Neural cell (in vitro differentiated cells): ENCODE results near the gene TMEM143. TPM values are rescaled to one million over a fixed set of nuclear protein-coding genes. Genes with fewer than 3 reads are reported as not detected.

ENCODE experiments used
- H2AFZ ChIP-seq: fragments of 200-600, 300-800 bp; sonication (generic), shearing (Covaris generic); 2 replicates; pipeline ENCODE4 v1.6.0; 2014; ENCODE audit warnings: low read depth, mild to moderate bottlenecking, antibody characterized with exemption, low read length, moderate library complexity
- H3F3A ChIP-seq: fragments of 200-600 bp; shearing (Covaris generic); 2 replicates; pipeline ENCODE4 v1.6.1; 2016; ENCODE audit warnings: mild to moderate bottlenecking, moderate library complexity, mixed read lengths, antibody characterized with exemption, low read length; ENCODE audit not compliant: insufficient read depth, poor library complexity, severe bottlenecking
- H3K27ac ChIP-seq: fragments of 200-600, 300-800 bp; sonication (generic), shearing (Covaris generic); 2 replicates; pipeline ENCODE4 v1.5.1; 2014; ENCODE audit warnings: mild to moderate bottlenecking, low read length, moderate library complexity
- H3K27me3 ChIP-seq: fragments of 300-800, 200-600 bp; sonication (generic), shearing (Covaris generic); 2 replicates; pipeline ENCODE4 v1.6.0; 2014; ENCODE audit warnings: mild to moderate bottlenecking, low read depth, low read length, moderate library complexity; ENCODE audit not compliant: insufficient read depth
- H3K36me3 ChIP-seq: fragments of 300-800, 200-600 bp; sonication (generic), shearing (Covaris generic); 2 replicates; pipeline ENCODE4 v1.5.1; 2014; ENCODE audit warnings: mild to moderate bottlenecking, antibody characterized with exemption, low read length, moderate library complexity; ENCODE audit not compliant: insufficient read depth
- H3K4me2 ChIP-seq: fragments of 300-800, 200-600 bp; sonication (generic), shearing (Covaris generic); 2 replicates; pipeline ENCODE4 v1.6.0; 2014; ENCODE audit warnings: mild to moderate bottlenecking, low read length
- H3K4me3 ChIP-seq: fragments of 300-800, 200-600 bp; sonication (generic), shearing (Covaris generic); 2 replicates; pipeline ENCODE4 v1.5.1; 2014; ENCODE audit warnings: mild to moderate bottlenecking, low read length, moderate library complexity
- H3K79me2 ChIP-seq: fragments of 200-600 bp; shearing (Covaris generic); replicated peaks from 2 replicates; pipeline ENCODE4 v1.6.0; 2014; ENCODE audit warnings: mild to moderate bottlenecking, low read length, moderate library complexity; ENCODE audit not compliant: insufficient read depth
- H3K9ac ChIP-seq: fragments of 300-800, 200-600 bp; sonication (generic), shearing (Covaris generic); 2 replicates; pipeline ENCODE4 v1.6.1; 2016; ENCODE audit warnings: mild to moderate bottlenecking, low read length, mixed read lengths
- H3K9me2 ChIP-seq: fragments of 200-600 bp; shearing (Covaris generic); 2 replicates; pipeline ENCODE4 v1.6.1; 2016; ENCODE audit warnings: mild to moderate bottlenecking, low read length, mixed read lengths; ENCODE audit not compliant: insufficient read depth
- H3K9me3 ChIP-seq: fragments of 200-600, 300-800 bp; sonication (generic), shearing (Covaris generic); 2 replicates; pipeline ENCODE4 v1.6.1; 2016; ENCODE audit warnings: mild to moderate bottlenecking, mixed run types, low read length, moderate library complexity, mixed read lengths
- H4K20me1 ChIP-seq: fragments of 200-600 bp; shearing (Covaris generic); 2 replicates; pipeline ENCODE4 v1.6.1; 2016; ENCODE audit warnings: mild to moderate bottlenecking, mixed run types; ENCODE audit not compliant: insufficient read depth
- CTCF ChIP-seq: fragments of 450-650 bp; IDR thresholded peaks from 2 replicates; pipeline ENCODE4 v1.5.1; 2014; ENCODE audit warnings: antibody characterized with exemption, mild to moderate bottlenecking, moderate library complexity; ENCODE audit not compliant: poor library complexity, severe bottlenecking
- EP300 ChIP-seq: fragments of 450-650 bp; conservative IDR thresholded peaks from 2 replicates; pipeline ENCODE4 v1.6.1; 2014; ENCODE audit warnings: antibody characterized with exemption, mild to moderate bottlenecking, moderate library complexity; ENCODE audit not compliant: poor library complexity, severe bottlenecking
- EZH2 ChIP-seq: fragments of 200-600, 300-800 bp; shearing (Covaris generic), sonication (generic); IDR thresholded peaks from 2 replicates; pipeline ENCODE4 v1.6.1; 2014; ENCODE audit warnings: antibody characterized with exemption, low read length, borderline replicate concordance, mild to moderate bottlenecking; ENCODE audit not compliant: insufficient read depth, poor library complexity, severe bottlenecking
- MXI1 ChIP-seq: fragments of 450-650 bp; conservative IDR thresholded peaks from 2 replicates; pipeline ENCODE4 v1.6.1; 2014; ENCODE audit warnings: antibody characterized with exemption, mild to moderate bottlenecking; ENCODE audit not compliant: poor library complexity, severe bottlenecking
- POLR2AphosphoS5 ChIP-seq: IDR thresholded peaks from 2 replicates; pipeline ENCODE4 v1.6.1; 2012
- RAD21 ChIP-seq: fragments of 450-650 bp; conservative IDR thresholded peaks from 2 replicates; pipeline ENCODE4 v1.6.1; 2014; ENCODE audit warnings: antibody characterized with exemption, mild to moderate bottlenecking, moderate library complexity
- SMC3 ChIP-seq: fragments of 450-650 bp; conservative IDR thresholded peaks from 2 replicates; pipeline ENCODE4 v1.6.1; 2014; ENCODE audit warnings: antibody characterized with exemption, mild to moderate bottlenecking, moderate library complexity; ENCODE audit not compliant: poor library complexity
- TAF1 ChIP-seq: IDR thresholded peaks from 2 replicates; pipeline ENCODE4 v1.6.1; 2012; ENCODE audit warnings: low read depth
- polyA plus RNA-seq: library from polyadenylated mRNA; depleted of rRNA; stranded (reverse); fragments of >200 nt; gene quantifications from 2 replicates; pipeline ENCODE4 v1.2.3, GENCODE V29; 2014
- TF ChIP-seq, protein P1 (sequence below): IDR thresholded peaks from 2 replicates; pipeline ENCODE4 v1.6.1; 2012; ENCODE audit warnings: borderline replicate concordance

TMEM143 gene
- polyA plus RNA-seq, 1 donor from 2014 or later = 4.2 TPM

GRCh38 chr19:48330012-48330681, 33.6 kb downstream of the TMEM143 start:
- Histone ChIP-seq H3K9me2 (no peaks in the 10 kb centered on the region), H3K27me3 (no peaks in the 10 kb centered on the region), H3K27ac (peak overlapping the region; percentile 44), H3K9ac (peak overlapping the region; percentile 77), H4K20me1 (no peaks in the 10 kb centered on the region), H3K36me3 (no peaks in the 10 kb centered on the region), H3K4me2 (peak overlapping the region; percentile 77), H3K4me3 (peak overlapping the region; percentile 75), H3F3A (no peaks in the 10 kb centered on the region), H3K79me2 (no peaks in the 10 kb centered on the region), H2AFZ (peak overlapping the region; percentile 80), H3K9me3 (no peaks in the 10 kb centered on the region)
- TF ChIP-seq EZH2 (no peak), MXI1 (peak; percentile 58), SMC3 (peak; percentile 34), EP300 (no peak), CTCF (peak; percentile 52), POLR2AphosphoS5 (peak; percentile 75), TAF1 (peak; percentile 42), RAD21 (peak; percentile 37)
- TF ChIP-seq, protein P1, sequence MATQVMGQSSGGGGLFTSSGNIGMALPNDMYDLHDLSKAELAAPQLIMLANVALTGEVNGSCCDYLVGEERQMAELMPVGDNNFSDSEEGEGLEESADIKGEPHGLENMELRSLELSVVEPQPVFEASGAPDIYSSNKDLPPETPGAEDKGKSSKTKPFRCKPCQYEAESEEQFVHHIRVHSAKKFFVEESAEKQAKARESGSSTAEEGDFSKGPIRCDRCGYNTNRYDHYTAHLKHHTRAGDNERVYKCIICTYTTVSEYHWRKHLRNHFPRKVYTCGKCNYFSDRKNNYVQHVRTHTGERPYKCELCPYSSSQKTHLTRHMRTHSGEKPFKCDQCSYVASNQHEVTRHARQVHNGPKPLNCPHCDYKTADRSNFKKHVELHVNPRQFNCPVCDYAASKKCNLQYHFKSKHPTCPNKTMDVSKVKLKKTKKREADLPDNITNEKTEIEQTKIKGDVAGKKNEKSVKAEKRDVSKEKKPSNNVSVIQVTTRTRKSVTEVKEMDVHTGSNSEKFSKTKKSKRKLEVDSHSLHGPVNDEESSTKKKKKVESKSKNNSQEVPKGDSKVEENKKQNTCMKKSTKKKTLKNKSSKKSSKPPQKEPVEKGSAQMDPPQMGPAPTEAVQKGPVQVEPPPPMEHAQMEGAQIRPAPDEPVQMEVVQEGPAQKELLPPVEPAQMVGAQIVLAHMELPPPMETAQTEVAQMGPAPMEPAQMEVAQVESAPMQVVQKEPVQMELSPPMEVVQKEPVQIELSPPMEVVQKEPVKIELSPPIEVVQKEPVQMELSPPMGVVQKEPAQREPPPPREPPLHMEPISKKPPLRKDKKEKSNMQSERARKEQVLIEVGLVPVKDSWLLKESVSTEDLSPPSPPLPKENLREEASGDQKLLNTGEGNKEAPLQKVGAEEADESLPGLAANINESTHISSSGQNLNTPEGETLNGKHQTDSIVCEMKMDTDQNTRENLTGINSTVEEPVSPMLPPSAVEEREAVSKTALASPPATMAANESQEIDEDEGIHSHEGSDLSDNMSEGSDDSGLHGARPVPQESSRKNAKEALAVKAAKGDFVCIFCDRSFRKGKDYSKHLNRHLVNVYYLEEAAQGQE = peak; percentile 50

- Histone ChIP-seq H3K9me2 (no peaks in the 10 kb centered on the region), H3K27ac (no peak overlapping the region), H3K4me3 (peak overlapping the region; percentile 75), H3K79me2 (no peaks in the 10 kb centered on the region), H3K4me2 (no peak overlapping the region), H3K9me3 (no peaks in the 10 kb centered on the region), H3K27me3 (no peaks in the 10 kb centered on the region), H4K20me1 (no peaks in the 10 kb centered on the region), H3K9ac (no peak overlapping the region), H3K36me3 (no peaks in the 10 kb centered on the region), H3F3A (no peaks in the 10 kb centered on the region), H2AFZ (no peak overlapping the region)
- TF ChIP-seq, protein P1 = no peak
- TF ChIP-seq RAD21 = no peak
- TF ChIP-seq CTCF = no peak
- TF ChIP-seq EZH2 = no peak
- no peak for TF ChIP-seq POLR2AphosphoS5
- no peak for TF ChIP-seq EP300
- TF ChIP-seq SMC3 = no peak
- no peak for TF ChIP-seq TAF1
- TF ChIP-seq MXI1 = no peak
These were observed 34.4 kb downstream of the TMEM143 start for GRCh38 chr19:48329167-48329891.
